ENCODE data around the gene USP40.

- TF ChIP-seq POLR2A (IDR thresholded peaks at IDR 0.05) (no peak), CTCF (IDR thresholded peaks at IDR 0.05) (no peak), EP300 (IDR thresholded peaks at IDR 0.05; ENCODE audit: low read depth) (no peak), POLR2AphosphoS5 (IDR thresholded peaks at IDR 0.05) (no peak)
These were observed 74.5 kb downstream of the USP40 start for GRCh38 chr2:233492078-233492477.
